Kidney capillary endothelial cell (primary cell): ENCODE measurements around the gene CACNA1S.

Experiments used
- DNase-seq: peaks from one replicate; pipeline ENCODE4 v3.0.0-alpha.2; 2018; ENCODE audit warnings: low spot score

CACNA1S gene

DNA sequence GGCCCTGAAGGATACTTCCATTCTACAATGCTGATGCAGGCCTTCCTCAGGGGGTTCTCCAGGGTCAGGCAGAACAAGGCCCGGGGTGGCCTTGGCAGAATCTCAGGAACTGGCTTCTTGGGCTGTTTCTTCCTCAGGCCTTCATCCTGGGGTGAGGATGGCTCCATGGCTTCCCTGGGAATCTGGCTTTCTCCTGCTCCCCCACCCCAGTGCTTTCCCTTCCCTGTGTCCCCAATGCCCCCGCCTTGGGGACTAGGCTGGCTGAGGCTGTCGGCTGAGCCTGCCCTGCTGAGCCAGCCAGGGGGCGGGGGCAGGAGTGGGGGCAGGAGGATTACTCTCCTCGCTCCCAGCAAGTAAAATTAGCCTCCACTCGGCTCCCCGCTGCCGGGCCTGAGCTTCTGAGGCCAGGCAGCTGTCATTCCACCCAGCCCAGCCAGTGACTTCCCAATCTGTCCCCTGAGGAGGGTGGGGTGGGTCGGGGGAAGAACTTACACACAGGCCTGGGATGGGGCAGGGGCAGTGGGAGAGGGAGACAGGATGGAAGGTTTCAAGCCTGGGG is at the start of gene CACNA1S:
CACNA1S (minus strand) TSS at position 254 of the 559 bp plus-strand sequence; CDS start at position 167, 87 bp downstream.
- no peak for DNase-seq

DNA sequence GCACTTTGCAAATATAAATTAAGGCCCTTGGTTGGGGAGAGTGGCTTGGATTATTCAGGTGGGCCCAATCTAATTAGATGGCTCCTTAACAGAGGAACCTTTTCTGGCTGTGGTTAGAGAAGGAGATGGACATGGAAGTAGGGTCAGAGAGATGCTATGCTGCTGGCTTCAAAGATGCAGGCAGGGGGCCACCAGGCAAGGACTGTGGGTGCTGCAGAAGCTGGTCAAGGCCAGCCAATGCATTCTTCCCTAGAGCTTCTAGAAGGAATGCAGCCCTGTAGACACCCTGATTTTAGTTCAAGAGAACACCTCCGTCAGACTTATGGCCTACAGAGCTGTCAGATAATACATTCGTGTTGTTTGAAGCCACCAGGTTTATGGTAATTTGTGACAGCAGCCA is 45.7 kb upstream of the CACNA1S start:
- DNase-seq: no peak

DNA sequence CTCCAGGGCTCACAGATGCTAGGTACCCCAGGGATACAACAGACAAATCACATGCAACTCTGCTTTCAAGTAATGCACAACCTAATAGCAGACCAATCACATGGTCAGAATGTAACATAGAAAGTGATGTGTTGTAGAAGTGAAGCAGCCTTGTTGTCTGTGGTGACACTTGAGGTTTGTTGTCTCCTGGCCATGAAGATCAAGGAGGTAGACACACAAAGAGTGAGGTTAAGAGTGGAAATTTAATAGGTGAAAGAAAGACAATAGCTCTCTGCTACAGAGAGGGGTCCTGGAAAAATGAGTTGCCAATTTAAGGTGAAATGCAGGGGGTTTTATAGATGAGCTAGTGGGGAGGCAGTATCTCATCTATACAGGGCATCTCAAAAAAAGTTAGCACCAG is 44.6 kb upstream of the CACNA1S start:
- no peak for DNase-seq

DNA sequence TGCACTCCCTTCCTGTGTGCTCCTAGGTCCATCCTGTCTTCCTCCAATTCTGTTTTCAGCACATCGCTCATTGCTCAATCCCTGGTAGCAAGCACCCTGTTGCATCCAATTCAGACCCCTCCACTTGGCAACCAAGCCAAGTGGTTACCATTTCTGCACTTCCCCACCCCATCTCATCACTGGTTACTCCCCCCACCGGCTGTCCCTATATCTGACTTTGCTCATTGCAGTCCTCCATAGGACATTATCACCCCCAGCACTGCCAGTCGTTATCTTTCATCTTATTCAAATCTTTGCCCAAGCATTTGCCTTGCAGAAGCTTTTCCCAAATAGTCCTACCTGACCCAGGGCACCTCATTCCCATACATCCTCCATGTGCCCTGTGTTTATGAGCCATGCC is 44.1 kb upstream of the CACNA1S start:
- no peak for DNase-seq

DNA sequence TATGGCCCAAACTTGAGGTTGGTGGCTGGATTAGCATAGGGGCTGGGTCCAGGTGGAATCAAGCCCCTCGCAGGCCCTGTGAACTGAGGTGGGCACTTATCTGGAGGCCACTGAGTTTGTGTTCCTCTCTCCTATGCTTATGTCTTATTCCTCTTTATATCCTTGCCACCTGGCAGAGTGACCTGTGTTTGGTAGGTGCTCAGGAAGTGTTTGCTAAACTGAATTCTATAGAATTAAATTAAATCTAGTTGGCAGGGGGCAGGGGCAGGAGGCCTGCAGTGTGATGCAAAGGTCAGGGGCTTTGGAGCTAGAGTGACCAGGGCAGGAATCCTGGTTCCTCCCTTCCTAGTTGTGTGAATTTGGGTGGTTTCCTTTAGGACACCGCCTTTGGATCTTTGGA is 43.1 kb upstream of the CACNA1S start:
- DNase-seq: no peak

DNA sequence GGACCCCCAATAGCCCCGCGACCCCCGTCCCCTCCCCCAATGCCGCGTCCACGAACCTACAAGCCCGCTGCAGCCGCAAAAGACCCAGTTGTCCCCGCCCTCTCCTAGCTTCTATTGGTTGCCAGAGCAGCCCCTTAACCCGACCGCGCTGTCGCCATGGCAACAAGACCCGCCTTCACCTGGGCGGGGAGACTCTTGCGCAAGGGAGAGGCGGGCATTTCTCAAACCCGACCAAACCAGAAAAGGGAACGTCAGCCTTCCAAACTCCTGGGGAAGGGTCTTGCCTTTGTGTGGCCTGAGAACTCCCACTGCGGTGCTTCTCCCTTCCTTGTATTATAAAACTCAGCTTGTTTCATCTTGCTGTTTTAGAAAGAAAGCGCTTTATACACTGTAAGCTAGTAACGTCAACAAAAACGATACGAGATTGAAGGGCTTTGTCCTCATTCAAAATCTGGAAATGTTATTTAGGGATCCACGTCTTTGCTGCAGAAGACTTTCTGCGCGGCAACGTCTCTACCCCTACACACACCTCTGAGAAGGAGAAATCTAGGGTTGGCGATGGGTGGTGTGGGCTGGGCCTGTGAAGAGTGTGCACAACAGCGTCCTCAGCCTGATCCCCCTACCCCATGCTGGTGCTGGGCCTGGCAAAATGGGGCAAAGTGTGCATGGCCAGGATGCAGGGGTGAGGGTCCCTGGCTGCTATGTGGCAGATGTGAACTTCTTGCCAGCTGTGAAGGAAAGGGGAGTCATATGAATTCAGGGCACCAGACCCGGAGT is 42.4 kb upstream of the CACNA1S start, which contains the start of gene TMEM9:
TMEM9 (minus strand) TSS at position 86 of the 777 bp plus-strand sequence. CDS start 551 bp downstream, outside the sequence.
- DNase-seq: peak; percentile 91

DNA sequence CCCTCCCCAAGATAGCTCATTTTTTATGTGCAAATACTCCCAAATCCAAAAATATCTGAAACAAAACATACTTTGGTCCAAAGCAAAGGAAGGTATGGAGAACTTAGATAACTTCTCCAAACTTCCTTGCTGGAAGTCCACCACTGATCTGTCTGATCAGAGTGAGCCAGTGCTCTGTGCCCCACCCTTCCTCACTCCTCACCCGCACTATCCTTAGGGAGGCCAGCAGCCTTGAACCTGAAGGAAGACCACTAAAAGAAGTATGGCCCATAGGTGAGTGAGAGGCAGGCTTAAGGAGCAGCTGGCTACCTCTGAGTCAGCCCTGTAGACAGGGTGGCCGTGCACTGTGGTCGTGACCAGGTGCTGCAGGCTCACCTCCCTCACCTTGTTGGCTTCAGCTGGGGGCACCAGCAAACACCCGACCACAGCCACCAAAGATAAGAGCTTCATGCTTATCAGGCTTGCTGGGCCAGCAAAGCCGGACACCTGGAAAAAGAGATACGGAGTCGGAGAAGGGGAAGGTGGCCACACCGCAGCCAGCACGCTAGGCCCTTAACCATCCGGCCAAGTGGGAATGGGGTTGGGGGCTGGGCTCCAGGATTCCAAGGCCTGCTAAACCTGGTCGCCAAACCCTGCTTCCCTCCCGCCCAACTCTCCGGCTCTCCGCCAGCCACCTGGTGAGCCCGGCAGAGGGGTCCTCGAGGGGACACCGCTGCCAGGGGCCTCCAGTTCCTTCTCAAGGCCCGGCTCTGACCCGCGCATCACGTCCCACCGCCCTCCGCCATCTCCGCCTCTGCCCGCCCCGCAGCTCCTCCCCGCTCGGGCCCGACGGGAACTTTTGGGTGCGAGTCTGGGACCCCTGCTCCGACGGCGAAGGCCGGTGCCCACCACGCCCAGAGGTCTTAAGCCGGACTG is 41.5 kb upstream of the CACNA1S start:
- DNase-seq: peak; percentile 44

DNA sequence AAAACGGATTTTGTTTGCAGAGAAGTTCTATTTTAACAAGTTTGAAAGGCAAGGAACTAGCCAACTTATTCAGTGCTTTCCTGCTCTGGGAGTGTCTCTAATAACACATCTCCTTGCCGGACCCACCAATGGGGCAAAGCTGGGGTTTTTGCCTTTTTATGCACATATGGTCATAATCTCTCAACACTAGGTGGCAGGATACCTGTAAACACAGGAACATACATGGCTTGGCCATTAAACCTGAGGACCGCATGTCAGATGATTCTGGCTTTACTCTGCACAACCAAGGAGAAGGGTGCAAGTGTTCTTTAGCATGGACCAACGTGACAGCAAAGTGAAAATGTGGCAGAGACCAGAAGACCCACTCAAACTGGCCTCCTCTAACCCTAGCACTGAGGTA is 37.2 kb upstream of the CACNA1S start:
- DNase-seq: no peak

DNA sequence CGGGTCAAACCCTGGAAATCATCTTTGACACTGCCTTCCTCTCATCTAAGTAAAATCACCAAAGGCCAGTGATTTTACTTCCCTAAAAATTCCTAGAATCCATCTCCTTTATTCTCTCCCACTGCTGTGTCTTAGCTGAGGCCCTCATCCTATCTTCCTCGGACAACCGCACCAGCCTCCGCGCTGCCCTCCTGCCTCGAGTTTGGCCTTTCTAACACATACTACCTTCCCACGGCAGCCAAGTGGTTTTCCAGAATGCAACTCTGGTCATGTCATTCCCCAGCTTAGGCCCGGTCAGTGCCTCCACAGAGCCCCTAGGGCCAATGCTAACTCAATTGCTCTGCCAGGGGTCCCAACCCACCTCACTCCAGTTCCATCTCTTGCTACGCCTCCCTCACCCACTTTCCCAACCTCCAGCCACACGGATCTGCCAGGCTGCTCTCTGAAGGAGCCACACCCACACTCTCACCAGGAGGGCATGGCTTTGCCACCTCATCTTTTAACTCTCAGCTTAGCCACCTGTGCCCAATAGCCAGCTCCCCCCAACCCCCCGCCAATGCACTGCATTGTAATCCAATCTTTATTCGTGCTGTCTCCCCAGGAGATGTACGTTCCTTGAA is 35.3 kb upstream of the CACNA1S start:
- DNase-seq: no peak

DNA sequence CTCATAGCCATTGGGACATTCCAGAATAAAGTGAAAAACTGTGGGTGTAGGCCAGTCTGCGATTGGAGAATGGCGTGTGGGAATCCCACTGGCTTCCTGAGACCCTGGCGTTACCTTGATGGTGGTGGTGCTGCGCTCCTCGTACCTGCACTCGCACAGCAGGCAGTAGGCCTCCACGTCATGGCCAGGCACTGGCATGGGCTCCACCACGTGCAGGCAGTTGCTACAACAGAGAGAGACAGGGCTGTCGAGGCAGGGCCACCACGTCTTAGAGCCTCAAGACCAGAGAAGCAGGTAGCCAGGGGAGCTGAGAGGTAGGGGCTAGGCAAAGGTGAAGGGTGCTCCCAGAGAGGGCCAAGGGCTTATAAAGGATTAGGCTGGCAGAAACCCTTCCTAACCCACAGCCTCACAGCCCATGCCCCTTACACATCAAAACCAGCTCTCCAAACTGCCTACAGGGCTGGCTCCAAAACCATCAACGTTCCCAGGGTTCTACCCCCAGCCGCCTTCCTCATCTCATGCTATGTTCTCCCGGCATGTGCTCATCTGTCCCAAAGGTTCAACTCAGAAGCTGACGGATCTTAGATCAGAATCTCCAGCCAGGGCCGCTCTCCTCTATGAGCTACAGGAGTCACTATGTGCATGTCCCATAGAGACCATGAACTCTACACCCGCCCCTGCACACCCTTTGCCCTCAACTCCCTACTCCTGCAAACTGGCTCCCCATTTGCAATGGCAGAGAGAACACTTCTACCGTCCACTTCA is 34.6 kb upstream of the CACNA1S start:
- no peak for DNase-seq

DNA sequence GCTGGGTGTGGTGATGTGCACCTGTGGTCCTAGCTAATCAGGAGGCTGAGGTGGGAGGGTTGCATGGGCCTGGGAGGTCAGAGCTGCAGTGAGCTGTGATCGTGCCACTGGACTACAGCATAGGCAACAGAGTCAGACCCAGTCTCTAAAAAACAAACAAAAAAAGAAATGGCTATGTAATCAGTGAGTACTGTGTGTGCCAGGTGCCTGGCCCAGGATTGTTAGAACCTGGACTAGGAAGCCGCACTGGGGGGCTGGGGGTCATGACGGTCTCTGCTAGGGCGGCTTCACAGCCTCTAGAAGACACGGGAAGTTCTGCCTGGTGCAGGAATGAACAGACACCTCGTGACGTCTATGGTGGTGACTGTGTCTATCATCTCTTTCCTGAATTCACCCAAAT is 33.6 kb upstream of the CACNA1S start:
- DNase-seq: no peak

DNA sequence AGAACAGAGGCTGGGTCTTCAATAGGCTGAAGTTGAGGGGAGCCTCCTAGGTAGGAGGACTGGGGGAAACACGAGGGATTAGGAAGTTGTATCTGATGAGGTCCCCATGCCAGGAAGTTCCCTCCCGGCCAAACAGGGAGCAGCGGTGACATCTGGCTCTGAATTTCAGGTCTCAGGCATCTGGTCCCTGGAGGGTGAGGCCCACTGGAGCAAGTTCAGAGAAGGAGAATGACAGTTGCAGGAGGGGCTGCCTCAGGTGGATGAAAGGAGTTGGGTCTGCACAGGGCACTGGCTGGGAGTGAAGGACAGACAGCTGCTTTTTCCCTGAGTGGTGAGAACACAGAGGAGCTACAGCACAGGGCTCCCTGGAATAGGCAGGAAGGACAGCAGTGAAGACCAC is 32.9 kb upstream of the CACNA1S start:
- DNase-seq: no peak

DNA sequence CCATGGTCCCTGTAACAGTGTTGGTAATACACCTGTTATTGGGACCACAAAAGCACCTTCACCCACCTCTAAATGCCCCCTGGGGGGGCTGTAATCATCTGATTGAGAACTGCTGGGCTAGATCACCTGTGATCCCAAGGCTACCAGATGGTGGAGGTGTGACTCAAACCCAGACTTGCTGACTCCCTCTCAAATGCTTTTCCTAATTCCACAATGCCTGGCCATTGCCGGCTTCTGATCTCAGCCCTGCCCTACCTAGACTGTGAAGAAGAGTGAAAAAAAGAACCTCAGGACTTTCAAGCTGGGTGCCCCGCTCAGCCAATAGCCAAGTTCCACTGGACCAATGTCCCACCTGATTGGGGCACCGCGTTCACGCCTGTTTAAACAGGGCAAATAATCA is 32.5 kb upstream of the CACNA1S start:
- DNase-seq: no peak

DNA sequence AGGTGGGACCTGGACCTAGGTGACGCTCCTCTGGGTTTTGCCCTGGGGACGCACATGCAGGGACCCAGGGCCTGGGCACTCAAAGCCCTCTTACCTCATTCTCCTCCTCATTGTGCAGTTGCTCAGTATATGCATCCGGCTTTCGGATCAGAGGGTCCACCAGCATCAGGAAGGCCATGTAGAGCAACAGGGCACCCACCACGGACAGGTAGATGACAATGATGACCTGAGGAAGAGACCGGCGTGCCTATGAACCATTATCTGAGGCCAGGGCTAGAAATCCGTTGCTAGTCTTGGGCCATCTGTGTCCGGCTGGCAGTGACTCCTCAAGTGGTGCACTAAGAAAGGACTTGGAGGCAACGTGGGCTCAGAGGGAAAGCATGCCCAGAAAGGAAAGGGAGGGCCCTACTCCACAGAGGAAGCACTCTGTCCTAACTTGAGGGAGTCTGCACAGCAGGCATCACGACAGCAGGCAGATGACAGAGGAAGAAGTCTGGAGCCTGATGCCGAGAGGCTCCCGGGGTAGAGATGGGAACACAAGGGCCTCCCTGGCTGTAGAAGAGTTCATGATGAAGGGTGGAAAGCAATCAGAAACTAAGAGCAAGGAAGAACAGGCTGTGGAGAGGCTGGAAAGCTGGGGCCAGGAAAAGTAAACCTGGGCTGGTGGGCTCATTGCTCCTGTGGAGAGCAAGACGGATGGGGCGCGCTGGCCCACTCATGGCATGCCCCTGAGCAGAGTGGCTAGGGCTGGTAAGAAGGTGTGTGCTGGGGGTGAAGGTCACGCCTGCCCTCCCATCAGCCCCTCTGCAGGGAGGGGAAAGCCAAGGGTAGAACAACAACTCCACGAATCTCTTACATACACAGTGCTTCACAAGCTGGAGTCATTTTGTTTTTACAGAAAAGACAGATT is 31.8 kb upstream of the CACNA1S start:
- no peak for DNase-seq

DNA sequence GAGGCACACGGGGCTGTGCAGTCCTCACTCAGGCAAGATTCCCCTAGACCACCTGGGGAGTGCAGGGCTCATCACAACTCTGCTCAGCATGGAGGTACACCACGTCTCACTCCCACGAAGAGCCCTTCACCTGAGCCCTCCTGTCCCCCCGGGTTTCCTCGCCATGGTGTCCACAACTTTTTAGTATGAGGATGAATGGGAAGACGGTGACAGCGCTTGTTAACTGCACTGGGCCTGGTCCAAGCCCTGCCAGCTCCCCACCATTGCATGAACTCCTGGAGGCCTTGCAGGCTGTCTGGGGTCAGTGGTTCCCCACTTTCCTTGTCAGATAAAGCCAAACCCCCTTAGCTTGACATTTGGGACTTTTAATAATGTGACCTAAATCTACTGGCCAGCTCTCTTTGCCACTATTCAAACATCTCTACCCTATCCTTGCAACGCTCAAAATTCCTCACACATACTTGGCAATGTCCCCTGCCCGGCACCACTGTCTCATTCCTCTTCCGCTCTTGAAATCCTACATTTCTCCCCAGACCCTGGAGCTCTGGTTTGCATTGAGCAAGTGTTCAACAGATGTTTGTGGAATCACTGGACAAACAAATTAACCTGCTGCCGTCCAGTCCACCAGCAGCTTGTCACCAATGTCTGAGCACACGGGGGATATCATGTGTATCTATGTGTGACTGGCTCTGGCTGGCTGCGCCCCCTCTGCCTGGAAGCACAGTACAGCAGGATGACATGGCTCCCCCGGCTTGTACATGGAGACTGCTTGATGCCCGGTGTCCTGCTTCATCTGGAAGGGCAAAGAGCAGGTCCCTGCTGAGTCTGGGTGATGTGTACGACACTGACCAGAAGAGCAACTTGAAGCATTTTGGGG is 30.9 kb upstream of the CACNA1S start:
- no peak for DNase-seq

DNA sequence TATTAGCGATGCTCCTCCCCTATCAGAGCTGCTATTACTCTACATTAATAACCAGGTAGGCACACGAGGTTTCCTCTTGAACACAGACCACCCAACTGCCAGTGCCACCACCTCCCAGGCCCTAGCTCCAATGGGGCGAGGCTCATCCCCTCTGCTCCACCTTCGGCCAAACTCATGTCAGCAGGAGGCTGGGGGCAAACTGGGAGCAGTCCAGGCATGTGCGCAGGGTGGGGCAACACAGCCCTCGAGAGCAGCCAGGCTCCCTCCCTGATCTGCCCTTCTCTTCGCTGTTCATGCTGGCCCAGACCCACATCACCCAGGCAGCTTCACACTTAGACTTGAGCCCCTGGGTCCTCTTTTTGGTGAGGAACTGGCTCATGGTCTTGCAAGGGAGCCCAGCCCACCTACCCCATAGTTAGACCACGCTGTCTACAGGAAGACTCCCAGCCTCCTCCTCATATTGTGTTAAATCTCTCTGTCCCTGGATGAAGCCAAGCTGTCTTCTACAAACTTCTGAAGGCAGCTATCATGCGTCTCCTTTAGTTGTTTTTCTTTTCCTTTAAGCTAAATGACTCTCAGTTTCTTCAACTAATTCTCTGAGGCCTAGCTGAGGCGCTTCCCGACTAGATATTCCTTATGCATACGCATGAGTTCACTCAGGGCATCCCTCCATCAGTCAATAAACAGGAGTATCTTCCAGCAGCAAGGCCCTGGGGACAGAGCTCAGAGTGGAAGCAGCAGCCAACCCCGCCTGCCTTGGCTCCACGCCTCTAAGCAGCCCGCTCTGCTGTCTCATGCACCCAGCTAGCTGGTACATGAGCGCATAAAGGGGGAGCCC is 30.0 kb upstream of the CACNA1S start:
- no peak for DNase-seq

DNA sequence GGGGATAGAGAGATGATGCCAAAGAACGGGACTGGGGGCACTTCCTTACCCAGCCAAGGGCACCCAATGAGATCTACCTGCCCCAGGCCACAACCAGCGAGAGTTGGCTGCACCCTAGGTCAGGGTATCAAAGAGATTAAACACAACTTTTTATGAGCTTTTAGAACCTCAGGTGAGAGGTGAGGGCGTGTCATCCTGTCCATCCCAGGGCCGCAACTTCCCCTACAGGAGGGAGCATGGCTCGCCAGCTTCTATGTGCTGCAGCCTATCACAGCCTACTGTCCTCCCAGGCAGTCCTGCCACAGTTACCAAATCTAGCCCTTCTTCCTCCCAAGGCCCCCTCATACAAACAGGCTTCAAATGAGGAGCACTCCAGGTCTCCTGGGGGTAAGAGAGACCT is 29.2 kb upstream of the CACNA1S start:
- DNase-seq: no peak

DNA sequence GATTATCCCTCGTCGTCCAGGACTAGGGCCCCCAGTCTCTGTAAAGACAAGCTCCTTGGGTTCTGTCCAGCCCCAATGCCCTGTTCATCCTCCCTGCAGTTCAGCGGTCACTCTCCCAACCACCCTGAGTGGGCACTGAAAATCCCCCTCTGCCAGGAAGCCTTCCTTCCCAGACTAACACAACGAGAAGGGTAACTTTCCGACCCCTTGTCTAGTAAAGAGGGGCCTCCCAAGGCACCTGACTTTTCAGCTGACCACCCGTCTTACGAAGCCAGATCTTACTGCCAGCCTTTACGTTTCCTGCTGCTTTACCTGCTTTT is 28.7 kb upstream of the CACNA1S start:
- DNase-seq: no peak
